Endothelial cell of umbilical vein (primary cell): ENCODE results near the gene ARMH3. TPM values are rescaled to one million over a fixed set of nuclear protein-coding genes. Genes with fewer than 3 reads are reported as not detected.
A peak's percentile ranks its signal among the peaks of the same experiment; 100 is the strongest.

Source experiments
- Bru-seq: library from RNA; stranded (reverse); fragments of 400-500 nt; gene quantifications from one replicate; lab custom pipeline; 2021; lab: Mats Ljungman, UMichigan
- BruChase-seq, 2 experiments: library from RNA; stranded (reverse); fragments of 400-500 nt; gene quantifications; one replicate each; lab custom pipeline; 2021; lab: Mats Ljungman, UMichigan
- BruUV-seq: library from RNA; stranded (reverse); fragments of 400-500 nt; replicated peaks from 2 replicates; lab custom pipeline; 2021; lab: Mats Ljungman, UMichigan
- CTCF ChIA-PET: fragments of 300-600, 350-600 bp; sonication (Branson Sonifier 250); formaldehyde crosslinking; loops from one replicate; lab custom pipeline; 2021; ENCODE audit warnings: antibody characterized with exemption, inconsistent platforms; lab: Charles Lee
- POLR2A ChIA-PET: fragments of 300-600, 350-600 bp; sonication (Branson Sonifier 250); formaldehyde crosslinking; loops from one replicate; lab custom pipeline; 2021; ENCODE audit warnings: antibody characterized with exemption, inconsistent platforms; lab: Charles Lee
- DNase-seq: peaks from one replicate; pipeline ENCODE4 v3.0.0-alpha.2; 2011; ENCODE audit warnings: low read depth, low spot score
- FAIRE-seq: peaks from 2 replicates; lab custom pipeline; 2011; peaks lifted over from hg19 to GRCh38; lab: Jason Lieb, UNC
- H2AFZ ChIP-seq: 2 replicates; pipeline ENCODE4 v1.6.0; 2012; ENCODE audit warnings: low read depth, low read length, control low read depth, inconsistent platforms
- H3K27ac ChIP-seq: 2 replicates; pipeline ENCODE4 v1.5.1; 2011; ENCODE audit warnings: low read depth, mild to moderate bottlenecking, control low read depth, low read length, moderate library complexity; ENCODE audit not compliant: insufficient read depth
- H3K27me3 ChIP-seq, 2 experiments: 2 replicates each; pipeline versions ENCODE4 v1.6.0 to v1.6.1; 2011; ENCODE audit warnings: low read length in 2 of 2, mixed read lengths in 1 of 2; ENCODE audit not compliant: control insufficient read depth in 2 of 2, insufficient read depth in 2 of 2
- H3K36me3 ChIP-seq, 2 experiments: 2 replicates in 1 of 2; 3 replicates in 1 of 2; pipeline ENCODE4 v1.5.1; 2011; ENCODE audit warnings: low read length in 2 of 2, mild to moderate bottlenecking in 1 of 2, moderate library complexity in 1 of 2; ENCODE audit not compliant: control insufficient read depth in 2 of 2, insufficient read depth in 2 of 2; ENCODE audit errors: extremely low read depth in 1 of 2
- H3K4me1 ChIP-seq: 3 replicates; pipeline ENCODE4 v1.5.1; 2011; ENCODE audit warnings: mild to moderate bottlenecking, low read length; ENCODE audit not compliant: control insufficient read depth, insufficient read depth; ENCODE audit errors: extremely low read depth
- H3K4me2 ChIP-seq: 2 replicates; pipeline ENCODE4 v1.6.1; 2011; ENCODE audit warnings: low read length, control low read depth, mixed read lengths; ENCODE audit not compliant: insufficient read depth
- H3K4me3 ChIP-seq, 3 experiments: fragments of 200-600 bp in 1 of 3; sonication (generic), shearing (Covaris generic) in 1 of 3; replicated peaks in 1 of 3; 2 replicates each; pipeline ENCODE4 v1.5.1; 2011 to 2016; ENCODE audit warnings: control low read depth in 3 of 3, low read length in 3 of 3, mild to moderate bottlenecking in 2 of 3, inconsistent platforms in 1 of 3, low read depth in 1 of 3, moderate library complexity in 1 of 3; ENCODE audit not compliant: insufficient read depth in 1 of 3
- H3K79me2 ChIP-seq: 2 replicates; pipeline ENCODE4 v1.6.0; 2012; ENCODE audit warnings: low read length, inconsistent platforms; ENCODE audit not compliant: control insufficient read depth, insufficient read depth
- H3K9ac ChIP-seq: replicated peaks from 2 replicates; pipeline ENCODE3; 2011; ENCODE audit warnings: low read length, control low read depth; ENCODE audit not compliant: insufficient read depth; ENCODE audit errors: extremely low read depth
- H3K9me1 ChIP-seq: replicated peaks from 3 replicates; pipeline ENCODE4 v1.6.0; 2011; ENCODE audit warnings: mild to moderate bottlenecking, low read length; ENCODE audit not compliant: control insufficient read depth, insufficient read depth; ENCODE audit errors: extremely low read depth
- H3K9me3 ChIP-seq: replicated peaks from 2 replicates; pipeline ENCODE4 v1.5.1; 2012; ENCODE audit warnings: low read length, inconsistent platforms; ENCODE audit not compliant: control insufficient read depth, insufficient read depth
- H4K20me1 ChIP-seq: replicated peaks from 2 replicates; pipeline ENCODE3; 2011; ENCODE audit warnings: mild to moderate bottlenecking, low read length; ENCODE audit not compliant: control insufficient read depth, insufficient read depth; ENCODE audit errors: extremely low read depth
- CTCF ChIP-seq, 2 donors: IDR thresholded peaks; 1 replicate in 1 of 2; 2 replicates in 1 of 2; pipeline ENCODE4 v1.5.1; 2011; ENCODE audit warnings: low read length in 2 of 2, mild to moderate bottlenecking in 2 of 2, moderate library complexity in 2 of 2, control low read depth in 1 of 2, inconsistent platforms in 1 of 2, low read depth in 1 of 2; ENCODE audit not compliant: insufficient read depth in 1 of 2; ENCODE audit errors: extremely low read depth in 1 of 2
- FOS ChIP-seq: IDR thresholded peaks from 2 replicates; pipeline ENCODE4 v1.6.1; 2011; ENCODE audit warnings: mild to moderate bottlenecking, low read length, moderate library complexity, borderline replicate concordance; ENCODE audit not compliant: insufficient read depth
- GATA2 ChIP-seq: IDR thresholded peaks from 2 replicates; pipeline ENCODE4 v1.7.0; 2011; ENCODE audit warnings: low read depth, mild to moderate bottlenecking, moderate library complexity, mixed read lengths, low read length; ENCODE audit not compliant: insufficient read length, insufficient read depth
- JUN ChIP-seq: IDR thresholded peaks from 2 replicates; pipeline ENCODE4 v1.6.1; 2011; ENCODE audit warnings: borderline replicate concordance, low read depth; ENCODE audit not compliant: insufficient read length, insufficient read depth
- POLR2A ChIP-seq: IDR thresholded peaks from 2 replicates; pipeline ENCODE4 v1.6.1; 2012; ENCODE audit warnings: low read depth, mild to moderate bottlenecking, control low read depth, low read length
- POLR2AphosphoS5 ChIP-seq: IDR thresholded peaks from 2 replicates; pipeline ENCODE4 v1.6.1; 2012; ENCODE audit warnings: low read depth, mild to moderate bottlenecking, control low read depth, low read length, moderate library complexity; ENCODE audit not compliant: insufficient read depth
- dilution Hi-C: fragments of 300-500 bp; cut with MboI; formaldehyde crosslinking; loops from one replicate; pipeline ENCODE4 v1.15.0; 2019; ENCODE audit warnings: low sequenced_read_pairs; ENCODE audit not compliant: extremely low pct_ligation_motif_present
- intact Hi-C: fragments of 100-400 bp; cut with micrococcal nuclease; formaldehyde crosslinking; loops from one replicate; pipeline ENCODE4 v1.10.0; 2022
- long read RNA-seq: library from polyadenylated mRNA; stranded (forward); transcript quantifications from one replicate; pipeline ENCODE4 v2.0.0, GENCODE V29; 2021
- polyA minus RNA-seq, 3 experiments: library from RNA; depleted of rRNA, polyadenylated mRNA; stranded (reverse); fragments of >200 nt; gene quantifications; 1 replicate in 1 of 3; 2 replicates in 2 of 3; pipeline ENCODE4 v1.2.3, GENCODE V29; 2011
- polyA plus RNA-seq, 4 experiments: library from polyadenylated mRNA; depleted of rRNA in 3 of 4; stranded (reverse) in 3 of 4; unstranded in 1 of 4; fragments of >200 nt; gene quantifications; 2 replicates each; pipeline versions ENCODE4 v1.2.1 to v1.2.3, GENCODE V29; 2011 to 2012; ENCODE audit warnings: missing spikeins in 1 of 4
- total RNA-seq: library from RNA; stranded (reverse); gene quantifications from 2 replicates; pipeline ENCODE4 v1.2.3, GENCODE V29; 2021

ARMH3 gene
- total RNA-seq, result 16.6 and 17.6 TPM in 2 replicates
- 12.6 and 13.1 TPM in 2 replicates for polyA plus RNA-seq
- polyA plus RNA-seq (2011; cell fraction: cytosol; rRNA removed), result 11.9 TPM in 2 replicates
- polyA plus RNA-seq (2011; cell fraction: nucleus; rRNA removed), result 16.9 and 18.1 TPM in 2 replicates
- 14.3 and 14.4 TPM in 2 replicates for polyA plus RNA-seq (2012)
- 21.4 and 22.7 TPM in 2 replicates for polyA minus RNA-seq
- 7.9 TPM for polyA minus RNA-seq (2011; cell fraction: cytosol; rRNA and poly(A)+ RNA removed)
- 19.2 and 23.5 TPM in 2 replicates for polyA minus RNA-seq (2011; cell fraction: nucleus; rRNA and poly(A)+ RNA removed)
- Bru-seq, nascent RNA, result percentile 74 among the genes with signal in this experiment
- percentile 68 among the genes with signal in this experiment for BruChase-seq, experiment 1, labeled RNA remaining after a 6-hour chase
- percentile 69 among the genes with signal in this experiment for BruChase-seq, experiment 2, labeled RNA remaining after a 2-hour chase
- long read RNA-seq, full-length matches to known transcripts, result 7 of 21 reads
- long read RNA-seq, partial matches to known transcripts, result 0 of 21 reads
- long read RNA-seq, other reads (novel, unspliced or antisense), result 14 of 21 reads

- TF ChIP-seq FOS (no peak), CTCF (IDR thresholded peaks at IDR 0.05; ENCODE audit: extremely low read depth in 1 of 2, insufficient read depth in 1 of 2, low read depth in 1 of 2, low read length in 2 of 2) (no peak), POLR2AphosphoS5 (peak; percentile 73), JUN (no peak), POLR2A (peak; percentile 56), GATA2 (no peak)
- Histone ChIP-seq H3K9me3 (no peaks in the 10 kb centered on the region), H3K4me2 (peak within 1 kb of the TSS; percentile 96), H3K9ac (peak within 1 kb of the TSS; percentile 74), H3K79me2 (peaks cover 15% of the 10 kb centered on the region), H3K4me1 (peaks cover 8% of the 10 kb centered on the region), H3K36me3 (no peaks in the 10 kb centered on the region), H2AFZ (peak within 1 kb of the TSS; percentile 59), H3K4me3 (peak within 1 kb of the TSS; percentile 30 to 90 (median 71)), H3K27ac (peak within 1 kb of the TSS; percentile 29), H4K20me1 (peaks cover 2% of the 10 kb centered on the region), H3K9me1 (no peaks in the 10 kb centered on the region), H3K27me3 (no peaks in the 10 kb centered on the region)
- BruUV-seq, result no TSS peak
- dilution Hi-C loops (no loop called here), intact Hi-C loops (loop anchor here (1.0 to 2.0 kb wide), 2 partner anchors 9 to 237 kb away; partner anchors contain the start of genes HPS6 and OGA)
- ChIA-PET CTCF (interaction anchor here (0.8 to 2.9 kb wide), 6 partner anchors 10 to 238 kb away, joined by 3 to 11 read pairs (median 5); partner anchors contain the start of gene OGA), POLR2A (interaction anchor here (0.6 kb wide), 1 partner anchor 81 kb away, joined by 3 read pairs; no protein-coding TSS in a partner anchor)
- peak; percentile 97 for DNase-seq
- peak; percentile 99 for FAIRE-seq
These were observed at the start of gene ARMH3 for GRCh38 chr10:102055647-102056419. TSS of gene ARMH3 (minus strand) at chr10:102056173. CDS start at chr10:102040114, 16,059 bp downstream.
